Left ventricle myocardium inferior (tissue), 1 donor: ENCODE data around the gene WFDC10A. TPM values are rescaled to one million over a fixed set of nuclear protein-coding genes. Genes with fewer than 3 reads are reported as not detected.
A peak's percentile ranks its signal among the peaks of the same experiment; 100 is the strongest.

Experiments
- DNase-seq: peaks from one replicate; pipeline ENCODE4 v3.0.0-alpha.2; 2020
- H3K27ac ChIP-seq: fragments of 200-600 bp; replicated peaks from 2 replicates; pipeline ENCODE4 v1.8.0; 2021
- H3K27me3 ChIP-seq: fragments of 200-600 bp; 2 replicates; pipeline ENCODE4 v1.8.0; 2021; ENCODE audit warnings: low read depth
- H3K36me3 ChIP-seq: fragments of 200-600 bp; 2 replicates; pipeline ENCODE4 v1.8.0; 2021
- H3K4me1 ChIP-seq: fragments of 200-600 bp; 2 replicates; pipeline ENCODE4 v1.8.0; 2021
- H3K4me3 ChIP-seq: fragments of 200-600 bp; 2 replicates; pipeline ENCODE4 v1.8.0; 2021; ENCODE audit warnings: mild to moderate bottlenecking, moderate library complexity
- H3K9me3 ChIP-seq: fragments of 200-600 bp; replicated peaks from 2 replicates; pipeline ENCODE4 v1.8.0; 2021
- intact Hi-C: fragments of 100-400 bp; cut with micrococcal nuclease; formaldehyde crosslinking; loops from one replicate; pipeline ENCODE4 v1.11.0; 2022
- total RNA-seq: library from RNA; stranded (reverse); fragmentation: NEBNext Ultra II Directional; extraction: Animal tissue kit (Norgen Biotek cat#: 25700); gene quantifications from one replicate; pipeline ENCODE4 v1.2.1, GENCODE V29; 2021
- TF ChIP-seq, protein P1 (sequence below): fragments of 200-600 bp; IDR thresholded peaks from 2 replicates; pipeline ENCODE4 v1.8.0; 2021; ENCODE audit warnings: antibody characterized with exemption, mild to moderate bottlenecking, borderline replicate concordance
- donor health status: DM: no; HTN: yes; CAD: no; lungs with severe emphysema.

WFDC10A gene
- total RNA-seq, 1 donor from 2014 or later: not detected

DNA sequence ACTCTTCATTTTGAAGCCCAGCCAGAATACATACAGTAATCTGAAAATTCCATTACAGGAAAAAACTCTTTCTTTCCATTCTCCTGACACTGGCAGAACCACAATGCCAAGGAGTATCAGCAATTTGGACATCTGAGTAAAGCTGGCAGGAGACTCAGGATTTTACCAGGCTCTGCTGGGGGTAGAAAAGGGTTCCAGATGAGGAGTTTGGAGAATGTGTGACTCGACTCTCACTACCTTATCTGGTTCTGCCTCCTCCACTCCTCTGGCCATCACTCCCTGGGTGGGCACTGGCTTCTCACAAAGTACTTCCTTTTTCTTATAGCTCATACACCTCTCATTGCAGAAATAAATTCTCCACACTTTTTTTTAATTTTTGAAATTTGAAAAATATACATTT, 39.8 kb upstream of the WFDC10A start:
- Histone ChIP-seq H3K9me3 (no peaks in the 10 kb centered on the region), H3K27me3 (peaks cover 20% of the 10 kb centered on the region), H3K36me3 (no peaks in the 10 kb centered on the region), H3K4me1 (no peaks in the 10 kb centered on the region), H3K4me3 (no peak overlapping the region), H3K27ac (no peak overlapping the region)
- TF ChIP-seq, protein P1, sequence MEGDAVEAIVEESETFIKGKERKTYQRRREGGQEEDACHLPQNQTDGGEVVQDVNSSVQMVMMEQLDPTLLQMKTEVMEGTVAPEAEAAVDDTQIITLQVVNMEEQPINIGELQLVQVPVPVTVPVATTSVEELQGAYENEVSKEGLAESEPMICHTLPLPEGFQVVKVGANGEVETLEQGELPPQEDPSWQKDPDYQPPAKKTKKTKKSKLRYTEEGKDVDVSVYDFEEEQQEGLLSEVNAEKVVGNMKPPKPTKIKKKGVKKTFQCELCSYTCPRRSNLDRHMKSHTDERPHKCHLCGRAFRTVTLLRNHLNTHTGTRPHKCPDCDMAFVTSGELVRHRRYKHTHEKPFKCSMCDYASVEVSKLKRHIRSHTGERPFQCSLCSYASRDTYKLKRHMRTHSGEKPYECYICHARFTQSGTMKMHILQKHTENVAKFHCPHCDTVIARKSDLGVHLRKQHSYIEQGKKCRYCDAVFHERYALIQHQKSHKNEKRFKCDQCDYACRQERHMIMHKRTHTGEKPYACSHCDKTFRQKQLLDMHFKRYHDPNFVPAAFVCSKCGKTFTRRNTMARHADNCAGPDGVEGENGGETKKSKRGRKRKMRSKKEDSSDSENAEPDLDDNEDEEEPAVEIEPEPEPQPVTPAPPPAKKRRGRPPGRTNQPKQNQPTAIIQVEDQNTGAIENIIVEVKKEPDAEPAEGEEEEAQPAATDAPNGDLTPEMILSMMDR: no peak
- no peak for DNase-seq
- intact Hi-C loops: no loop called here

DNA sequence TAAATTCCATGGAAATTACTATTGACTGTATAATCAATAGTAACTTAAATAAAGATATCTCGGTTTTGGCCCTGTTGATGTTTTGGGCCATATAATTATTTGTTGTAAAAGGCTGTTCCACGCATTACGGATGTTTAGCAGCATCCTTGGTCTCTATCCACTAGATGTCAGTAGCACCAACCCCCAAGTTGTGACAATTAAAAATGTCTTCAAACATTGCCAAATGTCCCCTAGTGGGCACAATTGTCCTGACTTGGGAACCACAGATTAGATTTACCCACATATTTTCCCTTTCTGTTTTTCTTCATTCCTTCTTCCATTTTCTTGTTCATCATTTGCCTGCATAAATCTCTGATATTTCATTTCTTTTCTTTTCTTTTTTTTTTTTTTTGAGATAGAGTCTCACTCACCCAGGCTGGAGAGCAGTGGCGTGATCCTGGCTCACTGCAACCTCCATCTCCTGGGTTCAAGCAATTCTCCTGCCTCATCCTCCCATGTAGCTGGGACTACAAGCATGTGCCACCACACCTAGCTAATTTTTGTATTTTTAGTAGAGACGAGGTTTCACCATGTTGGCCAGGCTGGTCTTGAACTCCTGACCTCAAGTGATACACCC, 36.9 kb upstream of the WFDC10A start:
- Histone ChIP-seq H3K9me3 (no peaks in the 10 kb centered on the region), H3K36me3 (no peaks in the 10 kb centered on the region), H3K27ac (no peak overlapping the region), H3K4me1 (no peaks in the 10 kb centered on the region), H3K27me3 (peaks cover 42% of the 10 kb centered on the region), H3K4me3 (no peak overlapping the region)
- no peak for DNase-seq
- intact Hi-C loops: no loop called here
- TF ChIP-seq, protein P1: peak; percentile 50

- H3K27me3 ChIP-seq: peaks cover 46% of the 10 kb centered on the region
- no peaks in the 10 kb centered on the region for H3K4me1 ChIP-seq
- H3K36me3 ChIP-seq: no peaks in the 10 kb centered on the region
- intact Hi-C loops: no loop called here
- no peaks in the 10 kb centered on the region for H3K9me3 ChIP-seq
- no peak for DNase-seq
- TF ChIP-seq, protein P1: no peak
- no peak overlapping the region for H3K27ac ChIP-seq
- no peak overlapping the region for H3K4me3 ChIP-seq
These were observed 36.0 kb upstream of the WFDC10A start for GRCh38 chr20:45593498-45593897.

DNA sequence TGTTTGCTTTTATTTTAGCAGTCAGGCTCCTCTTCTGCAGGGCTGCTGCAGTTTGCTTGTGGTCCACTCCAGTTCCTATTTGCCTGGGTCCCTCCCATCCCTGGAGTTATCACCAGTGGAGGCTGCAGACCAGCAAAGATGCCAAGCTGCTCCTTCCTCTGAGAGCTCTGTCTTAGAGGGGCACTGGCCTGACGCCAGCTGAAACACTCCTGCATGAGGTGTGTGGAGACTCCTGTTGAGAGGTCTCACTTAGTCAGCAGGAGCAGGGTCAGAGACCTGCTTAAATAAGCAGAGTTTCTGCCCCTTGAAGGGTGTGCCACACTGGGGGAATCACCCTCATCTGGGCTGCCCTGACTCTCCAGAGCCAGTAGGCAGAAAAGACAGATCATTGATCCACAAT, 34.3 kb upstream of the WFDC10A start:
- H3K4me3 ChIP-seq: no peak overlapping the region
- TF ChIP-seq, protein P1: no peak
- H3K27me3 ChIP-seq: peaks cover 50% of the 10 kb centered on the region
- H3K9me3 ChIP-seq: no peaks in the 10 kb centered on the region
- DNase-seq: no peak
- H3K27ac ChIP-seq: no peak overlapping the region
- H3K36me3 ChIP-seq: no peaks in the 10 kb centered on the region
- intact Hi-C loops: no loop called here
- H3K4me1 ChIP-seq: no peaks in the 10 kb centered on the region

- H3K36me3 ChIP-seq: no peaks in the 10 kb centered on the region
- DNase-seq: no peak
- no peak overlapping the region for H3K4me3 ChIP-seq
- H3K9me3 ChIP-seq: peaks cover 32% of the 10 kb centered on the region
- H3K27me3 ChIP-seq: peaks cover 46% of the 10 kb centered on the region
- H3K4me1 ChIP-seq: no peaks in the 10 kb centered on the region
- H3K27ac ChIP-seq: no peak overlapping the region
- TF ChIP-seq, protein P1: no peak
- intact Hi-C loops: no loop called here
These were observed 21.7 kb upstream of the WFDC10A start for GRCh38 chr20:45607810-45608209.

DNA sequence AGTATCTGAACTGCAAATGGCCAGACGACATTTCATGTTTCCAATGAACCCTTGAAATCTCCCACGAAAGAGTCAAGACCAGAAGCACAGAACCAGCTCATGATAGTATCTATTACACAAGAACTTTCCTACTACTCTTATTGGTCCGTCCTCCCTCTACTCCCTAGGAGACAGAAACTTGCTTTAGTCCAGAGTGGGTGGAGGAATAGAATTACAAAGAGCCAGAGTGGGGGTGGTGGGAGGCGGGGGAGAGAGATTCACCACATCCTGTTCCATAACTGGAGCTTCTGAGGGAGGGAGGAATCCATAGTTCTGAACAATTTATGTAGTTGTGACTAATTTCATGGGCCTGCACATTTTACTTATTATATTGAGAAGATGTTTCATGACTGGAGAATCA, 18.5 kb upstream of the WFDC10A start:
- H3K9me3 ChIP-seq: peaks cover 11% of the 10 kb centered on the region

More for the DNA sequence above, 18.5 kb upstream of the WFDC10A start:
- Histone ChIP-seq H3K27me3 (peaks cover 49% of the 10 kb centered on the region), H3K36me3 (no peaks in the 10 kb centered on the region), H3K27ac (no peak overlapping the region), H3K4me1 (no peaks in the 10 kb centered on the region), H3K4me3 (no peak overlapping the region)
- no peak for DNase-seq
- intact Hi-C loops: no loop called here
- TF ChIP-seq, protein P1: no peak
